ENCODE results near the gene GPSM1. TPM values are rescaled to one million over a fixed set of nuclear protein-coding genes. Genes with fewer than 3 reads are reported as not detected.
A peak's percentile ranks its signal among the peaks of the same experiment; 100 is the strongest.

Gene GPSM1
- total and polyA plus RNA-seq, 5 experiments from 2014 or later = 0.50 to 11.6 (median 0.98) TPM

DNA sequence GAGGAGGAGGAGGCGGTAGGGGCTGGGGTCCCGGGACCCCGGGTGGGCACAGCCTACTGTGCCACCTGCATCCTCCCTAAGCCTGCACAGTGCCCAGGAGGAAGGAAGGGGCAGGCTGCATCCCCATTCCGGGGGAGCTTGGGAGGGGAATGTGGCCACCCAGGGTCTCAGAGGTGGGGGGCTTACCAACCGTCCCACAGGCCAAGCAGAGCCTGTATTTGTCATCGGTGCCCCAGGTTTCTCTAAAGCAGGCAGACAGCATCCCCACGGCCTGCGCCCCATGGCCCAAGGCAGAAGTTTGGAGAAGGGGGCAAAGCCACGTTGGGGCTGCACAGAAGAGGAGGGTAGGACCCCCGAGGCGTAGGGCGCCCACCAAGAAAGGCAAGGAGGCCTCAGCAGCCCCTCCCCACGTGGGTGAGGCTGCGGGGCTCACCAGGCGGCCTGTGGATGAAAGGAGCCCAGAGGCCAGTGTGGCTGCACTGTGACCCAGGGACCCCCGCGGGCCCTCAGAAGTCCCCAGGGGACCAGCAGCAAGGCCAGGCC, 507 bp upstream of the GPSM1 start:
- Mint-ChIP-seq H3K27ac (peak overlapping the region in 3 of 10 donors; percentile 49 to 65 (median 59)), H3K4me3 (peak overlapping the region; percentile 65 to 81 (median 70)), H3K36me3 (no peaks in the 10 kb centered on the region), H3K4me1 (peaks cover 2 to 20% (median 7%) of the 10 kb centered on the region in 4 donors), H3K9me3 (no peaks in the 10 kb centered on the region), H3K27me3 (peaks cover 0 to 2% (median 0%) of the 10 kb centered on the region in 5 donors)
- POLR2A ChIA-PET = interaction anchor here (2.3 kb wide), 1 partner anchor 37 kb away, joined by 7 read pairs; the partner anchor contains the start of gene DNLZ
- DNase-seq (no peak), ATAC-seq (peak in 1 of 2 donors; percentile 19)

- Mint-ChIP-seq H3K4me1 (peaks cover 2 to 14% (median 7%) of the 10 kb centered on the region in 4 donors), H3K9me3 (no peaks in the 10 kb centered on the region), H3K27ac (peak overlapping the region in 2 of 10 donors; percentile 74 to 79), H3K4me3 (peak overlapping the region in 9 of 10 donors; percentile 15 to 84 (median 51)), H3K36me3 (no peaks in the 10 kb centered on the region), H3K27me3 (peaks cover 0 to 2% (median 0%) of the 10 kb centered on the region in 5 donors)
- ATAC-seq = peak in 1 of 2 donors; percentile 30
- POLR2A ChIA-PET = no interaction called here
- no peak for DNase-seq
Observed at GRCh38 chr9:136328011-136328621, 777 bp downstream of the GPSM1 start.

GRCh38 chr9:136328622-136329041, 1.3 kb downstream of the GPSM1 start:
- Mint-ChIP-seq H3K4me3 (peak overlapping the region in 9 of 10 donors; percentile 37 to 84 (median 63)), H3K9me3 (no peaks in the 10 kb centered on the region), H3K36me3 (no peaks in the 10 kb centered on the region), H3K27ac (peak overlapping the region in 6 of 10 donors; percentile 48 to 79 (median 68)), H3K4me1 (peaks cover 2 to 9% (median 6%) of the 10 kb centered on the region in 4 donors), H3K27me3 (peaks cover 0 to 2% (median 0%) of the 10 kb centered on the region in 5 donors)
- DNase-seq (no peak), ATAC-seq (no peak)
- POLR2A ChIA-PET = no interaction called here

DNA sequence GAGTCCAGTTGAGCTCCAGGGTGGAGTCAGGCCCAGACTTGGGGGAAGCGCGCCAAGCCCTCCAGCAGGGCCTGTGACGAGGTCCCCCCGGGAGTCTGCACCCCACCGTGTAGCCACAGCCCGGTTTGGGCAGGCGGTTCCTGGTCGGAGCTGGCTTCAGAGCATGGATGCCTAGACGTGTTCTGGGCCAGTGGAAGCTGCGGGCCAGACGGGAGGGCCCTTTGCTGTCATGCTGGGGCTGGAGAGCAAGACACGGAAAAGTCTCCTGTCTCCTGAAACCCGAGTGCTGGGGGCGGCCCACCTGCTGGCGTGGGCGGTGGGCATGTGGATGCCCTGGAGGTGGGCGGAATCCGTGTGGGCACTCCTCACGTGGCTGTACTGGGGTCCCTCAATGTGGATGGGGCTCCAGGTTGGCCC, 1.9 kb downstream of the GPSM1 start:
- peaks cover 0 to 2% (median 0%) of the 10 kb centered on the region in 5 donors for H3K27me3 Mint-ChIP-seq
- POLR2A ChIA-PET = no interaction called here
- peaks cover 2 to 8% (median 5%) of the 10 kb centered on the region in 4 donors for H3K4me1 Mint-ChIP-seq
- no peaks in the 10 kb centered on the region for H3K36me3 Mint-ChIP-seq
- H3K27ac Mint-ChIP-seq = peak overlapping the region in 1 of 10 donors; percentile 62
- peak overlapping the region in 2 of 10 donors; percentile 18 to 27 for H3K4me3 Mint-ChIP-seq
- no peak for DNase-seq
- H3K9me3 Mint-ChIP-seq = no peaks in the 10 kb centered on the region
- ATAC-seq = no peak

DNA sequence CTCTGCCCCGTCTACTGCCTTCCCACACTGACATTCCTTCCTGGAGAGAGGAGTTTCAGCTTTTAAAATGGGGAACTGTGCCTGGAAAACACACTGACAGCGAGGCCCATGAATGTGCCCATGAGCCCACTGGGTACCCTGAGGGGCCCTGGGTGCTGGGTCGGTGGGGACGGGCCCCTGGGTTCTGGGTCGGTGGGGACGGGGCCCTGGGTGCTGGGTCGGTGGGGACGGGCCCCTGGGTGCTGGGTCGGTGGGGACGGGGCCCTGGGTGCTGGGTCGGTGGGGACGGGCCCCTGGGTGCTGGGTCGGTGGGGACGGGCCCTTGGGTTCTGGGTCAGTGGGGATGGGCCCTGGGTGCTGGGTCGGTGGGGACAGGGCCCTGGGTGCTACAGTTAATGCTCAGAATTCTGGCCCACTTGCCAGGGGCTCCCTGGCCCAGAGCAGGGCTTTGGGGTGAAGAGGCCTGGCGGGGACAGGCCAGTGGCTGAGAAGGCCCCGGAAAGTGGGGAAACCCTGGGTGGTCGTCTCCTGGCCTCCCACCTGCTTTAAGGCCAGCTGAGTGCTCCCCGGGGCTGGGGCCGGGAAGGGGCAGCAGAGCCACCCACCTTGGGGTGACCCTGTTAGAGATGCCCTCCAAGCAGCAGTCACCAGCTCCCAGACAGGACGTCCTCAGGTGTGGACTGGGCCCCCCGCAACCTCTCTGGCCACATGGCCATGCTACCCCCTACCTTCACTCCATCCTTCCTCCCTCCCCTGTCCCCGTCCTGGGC, 2.5 kb downstream of the GPSM1 start:
- no peaks in the 10 kb centered on the region for H3K36me3 Mint-ChIP-seq
- POLR2A ChIA-PET = no interaction called here
- ATAC-seq = no peak
- no peak for DNase-seq
- H3K4me1 Mint-ChIP-seq = peaks cover 2 to 8% (median 5%) of the 10 kb centered on the region in 4 donors
- H3K27ac Mint-ChIP-seq = no peak overlapping the region
- no peaks in the 10 kb centered on the region for H3K9me3 Mint-ChIP-seq
- peaks cover 0 to 2% (median 0%) of the 10 kb centered on the region in 5 donors for H3K27me3 Mint-ChIP-seq
- H3K4me3 Mint-ChIP-seq = peak overlapping the region in 2 of 10 donors; percentile 27 to 70

DNA sequence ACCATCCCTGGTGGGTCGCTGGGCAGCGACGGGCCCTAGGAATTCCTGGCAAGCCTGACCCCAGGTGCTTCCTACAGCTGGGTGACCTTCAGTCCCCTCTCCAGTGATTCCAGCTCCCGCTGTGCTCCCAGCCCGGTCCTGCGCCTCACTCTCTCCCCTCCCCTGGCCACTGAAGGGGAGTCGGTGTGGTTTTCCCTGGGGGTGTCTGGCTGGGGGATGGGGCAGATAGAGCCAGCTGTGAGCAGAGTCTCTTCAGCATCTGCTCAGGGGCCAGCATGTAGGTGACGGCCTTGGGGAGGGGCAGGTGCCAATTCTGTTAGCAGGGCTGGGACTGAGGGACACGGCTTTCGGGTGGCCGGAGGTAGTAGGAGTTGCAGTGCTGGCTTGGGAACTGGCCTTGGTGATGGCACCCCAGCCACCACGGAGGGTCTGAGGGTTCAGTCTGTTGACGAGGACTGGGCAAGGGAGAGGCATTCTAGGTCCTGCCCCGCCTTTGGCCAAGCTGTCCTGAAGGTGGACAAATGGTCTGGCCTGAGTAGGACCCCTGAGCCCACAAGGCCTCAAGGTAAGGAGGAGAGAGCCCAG, 3.2 kb downstream of the GPSM1 start:
- H3K27ac Mint-ChIP-seq = no peak overlapping the region
- H3K9me3 Mint-ChIP-seq = no peaks in the 10 kb centered on the region
- ATAC-seq (no peak), DNase-seq (no peak)
- no peaks in the 10 kb centered on the region for H3K36me3 Mint-ChIP-seq
- H3K4me1 Mint-ChIP-seq = peaks cover 2 to 8% (median 5%) of the 10 kb centered on the region in 4 donors
- peak overlapping the region in 2 of 10 donors; percentile 22 to 70 for H3K4me3 Mint-ChIP-seq
- POLR2A ChIA-PET = interaction anchor here (0.7 kb wide), 1 partner anchor 14 kb away, joined by 3 read pairs; no protein-coding TSS in a partner anchor
- H3K27me3 Mint-ChIP-seq = peaks cover 0 to 2% (median 0%) of the 10 kb centered on the region in 5 donors

DNA sequence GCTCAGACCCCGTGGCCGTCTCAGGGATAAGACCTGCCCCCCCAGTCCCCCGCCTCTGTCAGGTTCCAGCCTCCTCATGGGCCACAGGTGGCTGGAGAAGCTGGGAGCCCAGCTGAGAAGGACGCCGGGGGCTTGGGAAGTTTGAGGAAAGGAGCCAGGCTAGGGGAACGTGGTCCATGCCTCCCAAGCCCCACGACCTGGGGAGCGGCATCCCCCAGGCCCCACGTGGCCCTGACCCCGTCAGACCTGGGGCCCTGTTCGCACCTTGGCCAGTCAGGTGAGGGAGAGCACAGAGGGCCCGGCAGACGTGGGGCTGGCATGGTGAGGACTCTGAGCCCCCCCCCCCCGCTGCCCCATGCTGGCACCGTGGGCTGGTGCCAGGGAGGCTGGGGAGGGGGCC, 3.7 kb downstream of the GPSM1 start:
- H3K27me3 Mint-ChIP-seq = peaks cover 0 to 2% (median 0%) of the 10 kb centered on the region in 5 donors
- POLR2A ChIA-PET = interaction anchor here (0.7 to 1.0 kb wide), 2 partner anchors 14 to 32 kb away, joined by 3 read pairs; partner anchors contain the start of gene DNLZ
- ATAC-seq = no peak
- H3K9me3 Mint-ChIP-seq = no peaks in the 10 kb centered on the region
- H3K4me3 Mint-ChIP-seq = no peak overlapping the region
- no peak for DNase-seq
- no peak overlapping the region for H3K27ac Mint-ChIP-seq
- H3K36me3 Mint-ChIP-seq = no peaks in the 10 kb centered on the region
- H3K4me1 Mint-ChIP-seq = peaks cover 2 to 8% (median 5%) of the 10 kb centered on the region in 4 donors

GRCh38 chr9:136331556-136332481, 4.5 kb downstream of the GPSM1 start:
- DNase-seq (no peak), ATAC-seq (no peak)
- POLR2A ChIA-PET = interaction anchor here (1.0 kb wide), 1 partner anchor 32 kb away, joined by 3 read pairs; the partner anchor contains the start of gene DNLZ
- no peak overlapping the region for H3K27ac Mint-ChIP-seq
- peaks cover 2 to 6% (median 5%) of the 10 kb centered on the region in 4 donors for H3K4me1 Mint-ChIP-seq
- H3K4me3 Mint-ChIP-seq = no peak overlapping the region
- no peaks in the 10 kb centered on the region for H3K36me3 Mint-ChIP-seq
- H3K9me3 Mint-ChIP-seq = no peaks in the 10 kb centered on the region
- peaks cover 0 to 2% (median 0%) of the 10 kb centered on the region in 5 donors for H3K27me3 Mint-ChIP-seq

DNA sequence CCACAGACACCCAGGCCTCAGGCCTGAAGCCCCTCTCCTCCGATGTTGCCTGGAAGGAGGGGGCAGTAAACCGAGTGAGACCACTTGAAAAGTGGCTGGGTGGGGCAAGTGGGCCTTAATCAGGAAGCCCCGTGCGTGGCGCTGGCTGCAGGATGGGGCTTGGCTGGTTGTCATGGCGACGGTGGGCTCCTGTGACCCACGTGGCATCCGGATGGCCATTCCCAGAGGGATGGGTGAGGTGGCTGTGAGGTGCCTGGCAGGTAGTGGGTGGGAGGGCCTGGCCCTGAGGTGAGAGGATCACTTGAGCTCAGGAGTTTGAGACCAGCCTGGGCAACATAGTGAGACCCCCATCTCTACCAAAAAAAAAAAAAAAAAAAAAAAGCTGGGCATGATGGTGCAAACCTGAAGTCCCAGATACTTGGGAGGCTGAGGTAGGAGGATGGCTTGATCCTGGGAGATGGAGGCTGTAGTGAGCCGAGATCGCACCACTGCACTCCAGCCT, 5.2 kb downstream of the GPSM1 start:
- no peak for ATAC-seq
- Mint-ChIP-seq H3K4me3 (no peak overlapping the region), H3K9me3 (no peaks in the 10 kb centered on the region), H3K4me1 (peaks cover 2 to 5% (median 5%) of the 10 kb centered on the region in 4 donors), H3K36me3 (no peaks in the 10 kb centered on the region), H3K27ac (peak overlapping the region in 1 of 10 donors; percentile 53), H3K27me3 (peaks cover 0 to 2% (median 0%) of the 10 kb centered on the region in 5 donors)
- POLR2A ChIA-PET = no interaction called here
- DNase-seq = no peak

DNA sequence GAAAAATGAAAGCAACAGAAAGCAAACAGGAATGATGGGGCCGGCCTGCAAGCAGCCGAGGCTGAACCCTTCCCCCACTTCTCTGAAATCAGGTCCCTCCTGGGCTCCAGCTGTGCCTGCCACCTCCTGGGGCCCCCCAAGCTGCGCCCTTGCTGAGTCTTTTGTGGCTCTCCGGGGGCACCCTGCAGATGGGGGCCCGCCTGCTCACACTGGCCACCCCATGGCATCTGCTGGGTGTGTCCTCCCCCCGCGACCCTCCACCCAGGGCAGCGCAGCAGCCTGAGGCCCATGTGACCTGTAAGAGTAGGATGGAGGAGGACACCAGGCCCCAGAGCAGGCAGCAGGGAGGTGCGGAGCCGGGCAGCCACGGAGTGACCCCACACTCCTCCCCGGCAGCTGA, 5.7 kb downstream of the GPSM1 start:
- peaks cover 2 to 5% (median 5%) of the 10 kb centered on the region in 4 donors for H3K4me1 Mint-ChIP-seq
- DNase-seq = no peak
- no peak for ATAC-seq
- no peaks in the 10 kb centered on the region for H3K9me3 Mint-ChIP-seq
- peaks cover 0 to 2% (median 0%) of the 10 kb centered on the region in 5 donors for H3K27me3 Mint-ChIP-seq
- H3K27ac Mint-ChIP-seq = peak overlapping the region in 1 of 10 donors; percentile 53
- H3K4me3 Mint-ChIP-seq = no peak overlapping the region
- POLR2A ChIA-PET = interaction anchor here (0.6 kb wide), 1 partner anchor 485 kb away, joined by 3 read pairs; no protein-coding TSS in a partner anchor
- H3K36me3 Mint-ChIP-seq = no peaks in the 10 kb centered on the region

DNA sequence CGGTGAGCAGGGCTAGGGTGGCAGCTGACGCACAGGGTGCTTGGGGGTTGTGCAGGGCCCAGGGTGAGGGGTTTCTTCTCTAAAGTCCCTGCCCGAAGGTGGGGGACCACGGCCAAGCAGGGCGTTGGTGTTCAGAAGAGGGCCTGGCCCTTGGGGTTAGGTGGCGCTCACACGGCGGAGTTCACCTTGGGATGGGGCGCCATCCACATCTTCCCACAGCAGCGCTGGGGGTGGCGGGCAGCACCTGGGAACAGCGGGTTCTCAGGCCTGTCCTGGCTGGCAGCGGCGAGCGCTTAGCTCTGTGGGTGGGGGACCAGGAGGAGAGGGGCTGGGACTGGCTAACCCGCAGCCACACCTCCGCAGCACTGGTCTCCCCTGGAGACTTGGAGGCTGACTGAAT, 6.1 kb downstream of the GPSM1 start:
- POLR2A ChIA-PET = interaction anchor here (0.6 kb wide), 1 partner anchor 484 kb away, joined by 3 read pairs; no protein-coding TSS in a partner anchor
- no peak for ATAC-seq
- Mint-ChIP-seq H3K4me1 (peaks cover 2 to 5% (median 4%) of the 10 kb centered on the region in 4 donors), H3K27me3 (peaks cover 0 to 2% (median 0%) of the 10 kb centered on the region in 5 donors), H3K27ac (no peak overlapping the region), H3K4me3 (no peak overlapping the region), H3K36me3 (no peaks in the 10 kb centered on the region), H3K9me3 (no peaks in the 10 kb centered on the region)
- no peak for DNase-seq

All from naive thymus-derived CD8-positive, alpha-beta T cell (primary cell).